GM23338 (cell line): ENCODE results near the gene GSAP. TPM values are rescaled to one million over a fixed set of nuclear protein-coding genes. Genes with fewer than 3 reads are reported as not detected.

Experiments
- ATAC-seq: fragments of 200-7000 bp; cut with Tn5 transposase; 3 replicates; pipeline ENCODE4 v1.9.1; 2020
- DNase-seq: peaks from one replicate; pipeline ENCODE4 v3.0.0-alpha.2; 2015; ENCODE audit warnings: low spot score
- H2AFZ ChIP-seq: fragments of 200-600 bp; sonication (generic); 2 replicates; pipeline ENCODE4 v1.8.0; 2016; ENCODE audit warnings: antibody characterized with exemption, mild to moderate bottlenecking, moderate library complexity
- H3F3A ChIP-seq: fragments of 200-600 bp; sonication (generic); replicated peaks from 2 replicates; pipeline ENCODE4 v1.8.0; 2017; ENCODE audit warnings: antibody characterized with exemption, mixed run types, low read depth
- H3K27ac ChIP-seq: fragments of 200-600 bp; sonication (generic); 2 replicates; pipeline ENCODE4 v1.6.1; 2016; ENCODE audit warnings: low read depth
- H3K27me3 ChIP-seq: fragments of 200-600 bp; sonication (generic); 2 replicates; pipeline ENCODE4 v1.8.0; 2016; ENCODE audit warnings: mild to moderate bottlenecking, mixed run types, moderate library complexity; ENCODE audit not compliant: insufficient read depth
- H3K36me3 ChIP-seq: fragments of 200-600 bp; sonication (generic); 2 replicates; pipeline ENCODE4 v1.8.0; 2016; ENCODE audit warnings: mild to moderate bottlenecking; ENCODE audit not compliant: insufficient read depth
- H3K4me1 ChIP-seq: fragments of 200-600 bp; sonication (generic); 2 replicates; pipeline ENCODE4 v1.8.0; 2016; ENCODE audit warnings: mild to moderate bottlenecking, moderate library complexity; ENCODE audit not compliant: insufficient read depth
- H3K4me2 ChIP-seq: fragments of 200-600 bp; sonication (generic); 2 replicates; pipeline ENCODE4 v1.7.1; 2017; ENCODE audit warnings: mixed run types
- H3K4me3 ChIP-seq: fragments of 200-600 bp; sonication (generic); 2 replicates; pipeline ENCODE4 v1.6.1; 2016; ENCODE audit warnings: mixed run types
- H3K79me2 ChIP-seq: fragments of 200-600 bp; sonication (generic); replicated peaks from 2 replicates; pipeline ENCODE4 v1.8.0; 2017; ENCODE audit warnings: mild to moderate bottlenecking; ENCODE audit not compliant: insufficient read depth
- H3K9me2 ChIP-seq: fragments of 200-600 bp; sonication (generic); 2 replicates; pipeline ENCODE4 v1.8.0; 2017; ENCODE audit not compliant: insufficient read depth
- H4K20me1 ChIP-seq: fragments of 200-600 bp; sonication (generic); replicated peaks from 2 replicates; pipeline ENCODE4 v1.8.0; 2017; ENCODE audit warnings: mild to moderate bottlenecking; ENCODE audit not compliant: insufficient read depth
- H3K27ac Mint-ChIP-seq: 2 replicates; pipeline ENCODE4 v1.8.0; 2020; ENCODE audit warnings: inconsistent platforms, mild to moderate bottlenecking, moderate library complexity, mixed read lengths
- H3K27me3 Mint-ChIP-seq: 3 replicates; pipeline ENCODE4 v1.8.0; 2022; ENCODE audit warnings: low read depth, mild to moderate bottlenecking, moderate library complexity, mixed read lengths, inconsistent platforms; ENCODE audit not compliant: insufficient read depth, poor library complexity
- H3K36me3 Mint-ChIP-seq: 3 replicates; pipeline ENCODE4 v1.8.0; 2021; ENCODE audit warnings: low read depth, mild to moderate bottlenecking, inconsistent platforms, moderate library complexity, mixed read lengths
- H3K4me1 Mint-ChIP-seq: 3 replicates; pipeline ENCODE4 v1.8.0; 2020; ENCODE audit warnings: mild to moderate bottlenecking, inconsistent platforms, mixed read lengths
- H3K4me3 Mint-ChIP-seq: 3 replicates; pipeline ENCODE4 v1.8.0; 2021; ENCODE audit warnings: moderate library complexity, mild to moderate bottlenecking, inconsistent platforms, mixed read lengths
- H3K9me3 Mint-ChIP-seq: 3 replicates; pipeline ENCODE4 v1.8.0; 2020; ENCODE audit warnings: moderate library complexity, mild to moderate bottlenecking, inconsistent platforms, mixed read lengths
- CREB1 ChIP-seq: fragments of 250-450 bp; sonication (Bioruptor Pico); IDR thresholded peaks from 2 replicates; pipeline ENCODE4 v1.5.0; 2020; ENCODE audit warnings: low read depth, mild to moderate bottlenecking, moderate library complexity
- EZH2 ChIP-seq: fragments of 200-600 bp; sonication (generic); IDR thresholded peaks from one replicate; pipeline ENCODE4 v1.8.0; 2017; ENCODE audit warnings: antibody characterized with exemption, mild to moderate bottlenecking, low read depth; ENCODE audit not compliant: unreplicated experiment
- EZH2phosphoT487 ChIP-seq: fragments of 200-600 bp; sonication (generic); IDR thresholded peaks from one replicate; pipeline ENCODE4 v1.8.1; 2018; ENCODE audit warnings: antibody characterized with exemption; ENCODE audit not compliant: unreplicated experiment
- JUNB ChIP-seq: IDR thresholded peaks from one replicate; pipeline ENCODE4 v1.6.1; 2016; ENCODE audit warnings: antibody characterized with exemption; ENCODE audit not compliant: unreplicated experiment
- NANOG ChIP-seq: IDR thresholded peaks from 2 replicates; pipeline ENCODE4 v1.6.1; 2016; ENCODE audit warnings: antibody characterized with exemption, borderline replicate concordance
- POLR2AphosphoS5 ChIP-seq: IDR thresholded peaks from 2 replicates; pipeline ENCODE4 v1.6.1; 2016; ENCODE audit warnings: antibody characterized with exemption, low read depth
- STAT1 ChIP-seq: IDR thresholded peaks from one replicate; pipeline ENCODE4 v1.6.1; 2016; ENCODE audit warnings: antibody characterized with exemption; ENCODE audit not compliant: unreplicated experiment
- ZNF114 ChIP-seq: fragments of 250-450 bp; sonication (Bioruptor Pico); IDR thresholded peaks from 2 replicates; pipeline ENCODE4 v1.5.0; 2020; ENCODE audit warnings: mild to moderate bottlenecking, moderate library complexity
- ZNF331 ChIP-seq: fragments of 250-450 bp; sonication (Bioruptor Pico); IDR thresholded peaks from 2 replicates; pipeline ENCODE4 v1.5.0; 2020; ENCODE audit warnings: low read depth, mild to moderate bottlenecking, moderate library complexity
- polyA plus RNA-seq: library from polyadenylated mRNA; unstranded; fragments of >200 nt; fragmentation: Nextera tagmentation; extraction: Ambion mirVana; gene quantifications from 2 replicates; pipeline ENCODE4 v1.2.1, GENCODE V29; 2016
- total RNA-seq: library from RNA; depleted of rRNA; stranded (reverse); fragments of >200 nt; shearing (Covaris generic); gene quantifications from 2 replicates; pipeline ENCODE4 v1.2.3, GENCODE V29; 2014
- TF ChIP-seq, protein P1 (sequence below): fragments of 250-450 bp; sonication (Bioruptor Pico); IDR thresholded peaks from 2 replicates; pipeline ENCODE4 v1.5.0; 2020; ENCODE audit warnings: mild to moderate bottlenecking, moderate library complexity
- TF ChIP-seq, protein P2 (sequence below): IDR thresholded peaks from one replicate; pipeline ENCODE4 v1.6.1; 2018; ENCODE audit warnings: antibody characterized with exemption; ENCODE audit not compliant: unreplicated experiment
- TF ChIP-seq, protein P3 (sequence below): IDR thresholded peaks from 2 replicates; pipeline ENCODE4 v1.6.1; 2016; ENCODE audit warnings: antibody characterized with exemption
- TF ChIP-seq, protein P4 (sequence below), 2 experiments: fragments of 200-600 bp in 1 of 2; sonication (generic) in 1 of 2; conservative IDR thresholded peaks; 2 replicates each; pipeline versions ENCODE4 v1.5.1 to v1.6.1; 2016 to 2017; ENCODE audit warnings: antibody characterized with exemption in 2 of 2, low read depth in 2 of 2, mild to moderate bottlenecking in 2 of 2, moderate library complexity in 1 of 2

GSAP gene
- total and polyA plus RNA-seq, 2 experiments from 2014 or later, result 0.63 to 1.1 TPM

DNA sequence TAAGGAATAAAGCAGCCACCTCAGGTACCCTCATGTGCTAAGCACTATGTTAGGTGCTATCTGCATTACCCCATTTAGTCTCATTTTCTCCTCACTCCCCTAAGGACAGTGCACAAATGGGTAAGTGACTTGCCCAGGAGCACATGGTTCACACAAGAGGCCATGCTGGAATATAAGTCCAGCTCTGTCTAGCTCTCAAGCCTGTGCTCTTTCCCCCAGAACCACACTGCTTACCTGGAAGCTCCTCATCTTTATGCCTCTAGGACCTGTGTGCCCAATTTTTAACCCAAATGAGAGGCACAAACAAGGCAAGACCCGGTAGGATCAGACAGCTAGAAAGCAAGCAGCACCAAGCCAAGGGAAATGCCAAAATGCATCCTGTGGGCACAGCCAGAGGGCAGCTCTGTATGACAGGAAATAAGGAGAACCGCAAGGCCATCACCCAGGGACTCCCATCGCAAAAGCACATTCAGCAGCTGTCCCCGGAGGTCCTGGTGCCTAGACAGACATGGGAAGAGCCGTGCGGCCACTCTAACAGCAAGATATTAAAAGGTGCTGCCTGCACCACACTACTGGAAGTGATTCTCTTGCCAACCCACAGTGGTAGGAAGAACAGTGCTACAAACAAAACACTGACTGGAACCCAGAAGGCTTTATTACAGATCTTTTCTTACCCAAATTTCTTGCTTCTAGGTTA lies 88.1 kb downstream of the GSAP start:
- ATAC-seq (no peak; the same call in 2 of the 3 replicates), DNase-seq (no peak)
- Histone ChIP-seq H3K36me3 (no peaks in the 10 kb centered on the region), H4K20me1 (no peaks in the 10 kb centered on the region), H3K27me3 (no peaks in the 10 kb centered on the region), H3K4me1 (no peaks in the 10 kb centered on the region), H2AFZ (peak overlapping the region; percentile 16; the same call in 1 of the 2 replicates), H3K9me2 (no peaks in the 10 kb centered on the region), H3K4me2 (no peak overlapping the region), H3K4me3 (no peak overlapping the region), H3K27ac (no peak overlapping the region), H3K79me2 (no peaks in the 10 kb centered on the region), H3F3A (no peaks in the 10 kb centered on the region)
- peaks cover 6% of the 10 kb centered on the region for H3K27me3 Mint-ChIP-seq
- peaks cover 13% of the 10 kb centered on the region for H3K4me1 Mint-ChIP-seq
- no peaks in the 10 kb centered on the region for H3K36me3 Mint-ChIP-seq
- no peak overlapping the region for H3K4me3 Mint-ChIP-seq
- no peak for TF ChIP-seq NANOG
- no peak for TF ChIP-seq ZNF331 (CRISPR knock-in tag)
- TF ChIP-seq ZNF114 (CRISPR knock-in tag), result no peak
- TF ChIP-seq, protein P1, sequence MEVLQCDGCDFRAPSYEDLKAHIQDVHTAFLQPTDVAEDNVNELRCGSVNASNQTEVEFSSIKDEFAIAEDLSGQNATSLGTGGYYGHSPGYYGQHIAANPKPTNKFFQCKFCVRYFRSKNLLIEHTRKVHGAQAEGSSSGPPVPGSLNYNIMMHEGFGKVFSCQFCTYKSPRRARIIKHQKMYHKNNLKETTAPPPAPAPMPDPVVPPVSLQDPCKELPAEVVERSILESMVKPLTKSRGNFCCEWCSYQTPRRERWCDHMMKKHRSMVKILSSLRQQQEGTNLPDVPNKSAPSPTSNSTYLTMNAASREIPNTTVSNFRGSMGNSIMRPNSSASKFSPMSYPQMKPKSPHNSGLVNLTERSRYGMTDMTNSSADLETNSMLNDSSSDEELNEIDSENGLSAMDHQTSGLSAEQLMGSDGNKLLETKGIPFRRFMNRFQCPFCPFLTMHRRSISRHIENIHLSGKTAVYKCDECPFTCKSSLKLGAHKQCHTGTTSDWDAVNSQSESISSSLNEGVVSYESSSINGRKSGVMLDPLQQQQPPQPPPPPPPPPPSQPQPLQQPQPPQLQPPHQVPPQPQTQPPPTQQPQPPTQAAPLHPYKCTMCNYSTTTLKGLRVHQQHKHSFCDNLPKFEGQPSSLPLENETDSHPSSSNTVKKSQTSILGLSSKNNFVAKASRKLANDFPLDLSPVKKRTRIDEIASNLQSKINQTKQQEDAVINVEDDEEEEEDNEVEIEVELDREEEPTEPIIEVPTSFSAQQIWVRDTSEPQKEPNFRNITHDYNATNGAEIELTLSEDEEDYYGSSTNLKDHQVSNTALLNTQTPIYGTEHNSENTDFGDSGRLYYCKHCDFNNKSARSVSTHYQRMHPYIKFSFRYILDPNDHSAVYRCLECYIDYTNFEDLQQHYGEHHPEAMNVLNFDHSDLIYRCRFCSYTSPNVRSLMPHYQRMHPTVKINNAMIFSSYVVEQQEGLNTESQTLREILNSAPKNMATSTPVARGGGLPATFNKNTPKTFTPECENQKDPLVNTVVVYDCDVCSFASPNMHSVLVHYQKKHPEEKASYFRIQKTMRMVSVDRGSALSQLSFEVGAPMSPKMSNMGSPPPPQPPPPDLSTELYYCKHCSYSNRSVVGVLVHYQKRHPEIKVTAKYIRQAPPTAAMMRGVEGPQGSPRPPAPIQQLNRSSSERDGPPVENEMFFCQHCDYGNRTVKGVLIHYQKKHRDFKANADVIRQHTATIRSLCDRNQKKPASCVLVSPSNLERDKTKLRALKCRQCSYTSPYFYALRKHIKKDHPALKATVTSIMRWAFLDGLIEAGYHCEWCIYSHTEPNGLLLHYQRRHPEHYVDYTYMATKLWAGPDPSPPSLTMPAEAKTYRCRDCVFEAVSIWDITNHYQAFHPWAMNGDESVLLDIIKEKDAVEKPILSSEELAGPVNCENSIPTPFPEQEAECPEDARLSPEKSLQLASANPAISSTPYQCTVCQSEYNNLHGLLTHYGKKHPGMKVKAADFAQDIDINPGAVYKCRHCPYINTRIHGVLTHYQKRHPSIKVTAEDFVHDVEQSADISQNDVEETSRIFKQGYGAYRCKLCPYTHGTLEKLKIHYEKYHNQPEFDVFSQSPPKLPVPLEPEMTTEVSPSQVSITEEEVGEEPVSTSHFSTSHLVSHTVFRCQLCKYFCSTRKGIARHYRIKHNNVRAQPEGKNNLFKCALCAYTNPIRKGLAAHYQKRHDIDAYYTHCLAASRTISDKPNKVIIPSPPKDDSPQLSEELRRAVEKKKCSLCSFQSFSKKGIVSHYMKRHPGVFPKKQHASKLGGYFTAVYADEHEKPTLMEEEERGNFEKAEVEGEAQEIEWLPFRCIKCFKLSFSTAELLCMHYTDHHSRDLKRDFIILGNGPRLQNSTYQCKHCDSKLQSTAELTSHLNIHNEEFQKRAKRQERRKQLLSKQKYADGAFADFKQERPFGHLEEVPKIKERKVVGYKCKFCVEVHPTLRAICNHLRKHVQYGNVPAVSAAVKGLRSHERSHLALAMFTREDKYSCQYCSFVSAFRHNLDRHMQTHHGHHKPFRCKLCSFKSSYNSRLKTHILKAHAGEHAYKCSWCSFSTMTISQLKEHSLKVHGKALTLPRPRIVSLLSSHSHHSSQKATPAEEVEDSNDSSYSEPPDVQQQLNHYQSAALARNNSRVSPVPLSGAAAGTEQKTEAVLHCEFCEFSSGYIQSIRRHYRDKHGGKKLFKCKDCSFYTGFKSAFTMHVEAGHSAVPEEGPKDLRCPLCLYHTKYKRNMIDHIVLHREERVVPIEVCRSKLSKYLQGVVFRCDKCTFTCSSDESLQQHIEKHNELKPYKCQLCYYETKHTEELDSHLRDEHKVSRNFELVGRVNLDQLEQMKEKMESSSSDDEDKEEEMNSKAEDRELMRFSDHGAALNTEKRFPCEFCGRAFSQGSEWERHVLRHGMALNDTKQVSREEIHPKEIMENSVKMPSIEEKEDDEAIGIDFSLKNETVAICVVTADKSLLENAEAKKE (CRISPR knock-in tag), result no peak
- TF ChIP-seq CREB1 (CRISPR knock-in tag), result no peak
- TF ChIP-seq EZH2phosphoT487, result no peak
- TF ChIP-seq, protein P2, sequence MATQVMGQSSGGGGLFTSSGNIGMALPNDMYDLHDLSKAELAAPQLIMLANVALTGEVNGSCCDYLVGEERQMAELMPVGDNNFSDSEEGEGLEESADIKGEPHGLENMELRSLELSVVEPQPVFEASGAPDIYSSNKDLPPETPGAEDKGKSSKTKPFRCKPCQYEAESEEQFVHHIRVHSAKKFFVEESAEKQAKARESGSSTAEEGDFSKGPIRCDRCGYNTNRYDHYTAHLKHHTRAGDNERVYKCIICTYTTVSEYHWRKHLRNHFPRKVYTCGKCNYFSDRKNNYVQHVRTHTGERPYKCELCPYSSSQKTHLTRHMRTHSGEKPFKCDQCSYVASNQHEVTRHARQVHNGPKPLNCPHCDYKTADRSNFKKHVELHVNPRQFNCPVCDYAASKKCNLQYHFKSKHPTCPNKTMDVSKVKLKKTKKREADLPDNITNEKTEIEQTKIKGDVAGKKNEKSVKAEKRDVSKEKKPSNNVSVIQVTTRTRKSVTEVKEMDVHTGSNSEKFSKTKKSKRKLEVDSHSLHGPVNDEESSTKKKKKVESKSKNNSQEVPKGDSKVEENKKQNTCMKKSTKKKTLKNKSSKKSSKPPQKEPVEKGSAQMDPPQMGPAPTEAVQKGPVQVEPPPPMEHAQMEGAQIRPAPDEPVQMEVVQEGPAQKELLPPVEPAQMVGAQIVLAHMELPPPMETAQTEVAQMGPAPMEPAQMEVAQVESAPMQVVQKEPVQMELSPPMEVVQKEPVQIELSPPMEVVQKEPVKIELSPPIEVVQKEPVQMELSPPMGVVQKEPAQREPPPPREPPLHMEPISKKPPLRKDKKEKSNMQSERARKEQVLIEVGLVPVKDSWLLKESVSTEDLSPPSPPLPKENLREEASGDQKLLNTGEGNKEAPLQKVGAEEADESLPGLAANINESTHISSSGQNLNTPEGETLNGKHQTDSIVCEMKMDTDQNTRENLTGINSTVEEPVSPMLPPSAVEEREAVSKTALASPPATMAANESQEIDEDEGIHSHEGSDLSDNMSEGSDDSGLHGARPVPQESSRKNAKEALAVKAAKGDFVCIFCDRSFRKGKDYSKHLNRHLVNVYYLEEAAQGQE, result no peak
- TF ChIP-seq, protein P3, sequence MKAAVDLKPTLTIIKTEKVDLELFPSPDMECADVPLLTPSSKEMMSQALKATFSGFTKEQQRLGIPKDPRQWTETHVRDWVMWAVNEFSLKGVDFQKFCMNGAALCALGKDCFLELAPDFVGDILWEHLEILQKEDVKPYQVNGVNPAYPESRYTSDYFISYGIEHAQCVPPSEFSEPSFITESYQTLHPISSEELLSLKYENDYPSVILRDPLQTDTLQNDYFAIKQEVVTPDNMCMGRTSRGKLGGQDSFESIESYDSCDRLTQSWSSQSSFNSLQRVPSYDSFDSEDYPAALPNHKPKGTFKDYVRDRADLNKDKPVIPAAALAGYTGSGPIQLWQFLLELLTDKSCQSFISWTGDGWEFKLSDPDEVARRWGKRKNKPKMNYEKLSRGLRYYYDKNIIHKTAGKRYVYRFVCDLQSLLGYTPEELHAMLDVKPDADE, result no peak
- TF ChIP-seq, protein P4, sequence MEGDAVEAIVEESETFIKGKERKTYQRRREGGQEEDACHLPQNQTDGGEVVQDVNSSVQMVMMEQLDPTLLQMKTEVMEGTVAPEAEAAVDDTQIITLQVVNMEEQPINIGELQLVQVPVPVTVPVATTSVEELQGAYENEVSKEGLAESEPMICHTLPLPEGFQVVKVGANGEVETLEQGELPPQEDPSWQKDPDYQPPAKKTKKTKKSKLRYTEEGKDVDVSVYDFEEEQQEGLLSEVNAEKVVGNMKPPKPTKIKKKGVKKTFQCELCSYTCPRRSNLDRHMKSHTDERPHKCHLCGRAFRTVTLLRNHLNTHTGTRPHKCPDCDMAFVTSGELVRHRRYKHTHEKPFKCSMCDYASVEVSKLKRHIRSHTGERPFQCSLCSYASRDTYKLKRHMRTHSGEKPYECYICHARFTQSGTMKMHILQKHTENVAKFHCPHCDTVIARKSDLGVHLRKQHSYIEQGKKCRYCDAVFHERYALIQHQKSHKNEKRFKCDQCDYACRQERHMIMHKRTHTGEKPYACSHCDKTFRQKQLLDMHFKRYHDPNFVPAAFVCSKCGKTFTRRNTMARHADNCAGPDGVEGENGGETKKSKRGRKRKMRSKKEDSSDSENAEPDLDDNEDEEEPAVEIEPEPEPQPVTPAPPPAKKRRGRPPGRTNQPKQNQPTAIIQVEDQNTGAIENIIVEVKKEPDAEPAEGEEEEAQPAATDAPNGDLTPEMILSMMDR (conservative IDR thresholded peaks at IDR 0.05; ENCODE audit: low read depth in 2 of 2), result no peak
- TF ChIP-seq JUNB, result no peak
- TF ChIP-seq EZH2, result no peak
- no peak for TF ChIP-seq STAT1
- no peak for TF ChIP-seq POLR2AphosphoS5
- no peaks in the 10 kb centered on the region for H3K9me3 Mint-ChIP-seq
- H3K27ac Mint-ChIP-seq, result no peak overlapping the region
